ENCODE data around the gene SCARF2.

- TF ChIP-seq, protein P1, sequence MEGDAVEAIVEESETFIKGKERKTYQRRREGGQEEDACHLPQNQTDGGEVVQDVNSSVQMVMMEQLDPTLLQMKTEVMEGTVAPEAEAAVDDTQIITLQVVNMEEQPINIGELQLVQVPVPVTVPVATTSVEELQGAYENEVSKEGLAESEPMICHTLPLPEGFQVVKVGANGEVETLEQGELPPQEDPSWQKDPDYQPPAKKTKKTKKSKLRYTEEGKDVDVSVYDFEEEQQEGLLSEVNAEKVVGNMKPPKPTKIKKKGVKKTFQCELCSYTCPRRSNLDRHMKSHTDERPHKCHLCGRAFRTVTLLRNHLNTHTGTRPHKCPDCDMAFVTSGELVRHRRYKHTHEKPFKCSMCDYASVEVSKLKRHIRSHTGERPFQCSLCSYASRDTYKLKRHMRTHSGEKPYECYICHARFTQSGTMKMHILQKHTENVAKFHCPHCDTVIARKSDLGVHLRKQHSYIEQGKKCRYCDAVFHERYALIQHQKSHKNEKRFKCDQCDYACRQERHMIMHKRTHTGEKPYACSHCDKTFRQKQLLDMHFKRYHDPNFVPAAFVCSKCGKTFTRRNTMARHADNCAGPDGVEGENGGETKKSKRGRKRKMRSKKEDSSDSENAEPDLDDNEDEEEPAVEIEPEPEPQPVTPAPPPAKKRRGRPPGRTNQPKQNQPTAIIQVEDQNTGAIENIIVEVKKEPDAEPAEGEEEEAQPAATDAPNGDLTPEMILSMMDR (IDR thresholded peaks at IDR 0.05; ENCODE audit: poor library complexity, severe bottlenecking): no peak
- TF ChIP-seq SMC3 (conservative IDR thresholded peaks at IDR 0.05; ENCODE audit: poor library complexity) (no peak), POLR2AphosphoS5 (IDR thresholded peaks at IDR 0.05) (no peak), REST (IDR thresholded peaks at IDR 0.05; ENCODE audit: borderline replicate concordance) (no peak), EZH2 (IDR thresholded peaks at IDR 0.05; ENCODE audit: borderline replicate concordance, insufficient read depth, low read length, poor library complexity, severe bottlenecking) (no peak), TAF1 (IDR thresholded peaks at IDR 0.05; ENCODE audit: low read depth) (no peak)
These were observed 22.2 kb upstream of the SCARF2 start for GRCh38 chr22:20459862-20460261.

All from neural cell (in vitro differentiated cells).